AG10803 (cell line): ENCODE data around the gene ASS1.

Experiments used
- DNase-seq: peaks from one replicate; pipeline ENCODE4 v3.0.0; 2010; ENCODE audit warnings: low read depth
- H3K4me3 ChIP-seq: 2 replicates; pipeline ENCODE4 v1.5.1; 2011; ENCODE audit warnings: mild to moderate bottlenecking, low read length, control low read depth
- TF ChIP-seq, protein P1 (sequence below): conservative IDR thresholded peaks from 2 replicates; pipeline ENCODE4 v1.5.1; 2011; ENCODE audit warnings: mild to moderate bottlenecking, low read length, control low read depth, inconsistent platforms

Gene ASS1

DNA sequence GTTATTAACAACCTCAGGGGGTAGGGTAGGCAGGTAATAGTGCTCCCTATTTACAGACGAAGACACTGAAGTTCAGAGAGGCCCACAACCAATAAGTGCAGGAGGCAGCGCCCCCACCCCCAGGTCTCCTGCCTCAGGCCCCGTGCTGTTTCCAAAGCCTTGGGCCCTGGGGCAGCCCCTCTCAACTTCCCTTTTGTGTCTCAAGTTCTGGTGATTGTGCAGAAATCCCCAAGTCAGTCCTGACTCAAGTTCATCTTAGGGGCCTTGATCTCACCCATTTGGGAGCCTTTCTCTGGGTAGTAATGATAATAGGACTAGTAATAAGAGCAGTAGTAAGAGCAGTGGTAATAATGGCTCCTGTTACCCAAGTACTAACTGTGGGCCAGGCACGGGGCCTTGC lies 35.5 kb upstream of the ASS1 start:
- DNase-seq, result no peak
- TF ChIP-seq, protein P1, sequence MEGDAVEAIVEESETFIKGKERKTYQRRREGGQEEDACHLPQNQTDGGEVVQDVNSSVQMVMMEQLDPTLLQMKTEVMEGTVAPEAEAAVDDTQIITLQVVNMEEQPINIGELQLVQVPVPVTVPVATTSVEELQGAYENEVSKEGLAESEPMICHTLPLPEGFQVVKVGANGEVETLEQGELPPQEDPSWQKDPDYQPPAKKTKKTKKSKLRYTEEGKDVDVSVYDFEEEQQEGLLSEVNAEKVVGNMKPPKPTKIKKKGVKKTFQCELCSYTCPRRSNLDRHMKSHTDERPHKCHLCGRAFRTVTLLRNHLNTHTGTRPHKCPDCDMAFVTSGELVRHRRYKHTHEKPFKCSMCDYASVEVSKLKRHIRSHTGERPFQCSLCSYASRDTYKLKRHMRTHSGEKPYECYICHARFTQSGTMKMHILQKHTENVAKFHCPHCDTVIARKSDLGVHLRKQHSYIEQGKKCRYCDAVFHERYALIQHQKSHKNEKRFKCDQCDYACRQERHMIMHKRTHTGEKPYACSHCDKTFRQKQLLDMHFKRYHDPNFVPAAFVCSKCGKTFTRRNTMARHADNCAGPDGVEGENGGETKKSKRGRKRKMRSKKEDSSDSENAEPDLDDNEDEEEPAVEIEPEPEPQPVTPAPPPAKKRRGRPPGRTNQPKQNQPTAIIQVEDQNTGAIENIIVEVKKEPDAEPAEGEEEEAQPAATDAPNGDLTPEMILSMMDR, result no peak
- H3K4me3 ChIP-seq, result no peak overlapping the region

DNA sequence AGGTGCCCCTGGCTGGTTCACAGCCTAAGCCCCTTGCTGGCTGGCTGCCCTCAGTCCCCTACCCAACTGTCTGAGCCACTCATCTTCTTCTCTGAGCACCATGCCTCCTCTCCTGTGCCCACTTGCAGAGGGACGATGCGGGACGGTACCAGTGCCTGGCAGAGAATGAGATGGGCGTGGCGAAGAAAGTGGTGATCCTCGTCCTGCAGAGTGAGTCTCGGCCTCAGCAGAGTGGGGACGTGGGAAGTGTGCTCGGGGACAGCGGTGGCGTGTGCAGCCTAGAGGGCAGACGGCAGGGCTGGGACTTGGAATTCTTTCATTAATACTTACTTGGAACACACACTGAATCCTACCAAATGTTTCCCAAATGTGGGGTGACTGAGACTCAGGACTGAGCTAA lies 34.3 kb upstream of the ASS1 start:
- DNase-seq, result no peak
- no peak overlapping the region for H3K4me3 ChIP-seq

DNA sequence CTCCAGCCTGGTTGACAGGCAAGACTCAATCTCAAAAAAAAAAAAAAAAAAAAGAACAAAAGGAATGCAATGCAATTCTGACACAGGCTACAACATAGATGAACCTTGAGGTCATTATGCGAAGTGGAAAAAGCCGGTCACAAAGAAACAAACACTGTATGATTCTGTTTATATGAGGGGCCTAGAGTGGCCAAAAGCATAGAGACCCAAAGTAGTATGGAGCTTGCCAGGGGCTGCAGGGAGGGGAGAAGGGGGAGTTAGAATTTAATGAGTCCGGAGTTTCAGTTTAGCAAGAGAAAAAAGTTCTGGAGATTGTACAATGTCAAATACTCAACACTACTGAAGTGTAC lies 33.2 kb upstream of the ASS1 start:
- no peak for DNase-seq
- TF ChIP-seq, protein P1, result no peak
- no peak overlapping the region for H3K4me3 ChIP-seq

More for the DNA sequence above, 34.3 kb upstream of the ASS1 start:
- TF ChIP-seq, protein P1, result no peak

DNA sequence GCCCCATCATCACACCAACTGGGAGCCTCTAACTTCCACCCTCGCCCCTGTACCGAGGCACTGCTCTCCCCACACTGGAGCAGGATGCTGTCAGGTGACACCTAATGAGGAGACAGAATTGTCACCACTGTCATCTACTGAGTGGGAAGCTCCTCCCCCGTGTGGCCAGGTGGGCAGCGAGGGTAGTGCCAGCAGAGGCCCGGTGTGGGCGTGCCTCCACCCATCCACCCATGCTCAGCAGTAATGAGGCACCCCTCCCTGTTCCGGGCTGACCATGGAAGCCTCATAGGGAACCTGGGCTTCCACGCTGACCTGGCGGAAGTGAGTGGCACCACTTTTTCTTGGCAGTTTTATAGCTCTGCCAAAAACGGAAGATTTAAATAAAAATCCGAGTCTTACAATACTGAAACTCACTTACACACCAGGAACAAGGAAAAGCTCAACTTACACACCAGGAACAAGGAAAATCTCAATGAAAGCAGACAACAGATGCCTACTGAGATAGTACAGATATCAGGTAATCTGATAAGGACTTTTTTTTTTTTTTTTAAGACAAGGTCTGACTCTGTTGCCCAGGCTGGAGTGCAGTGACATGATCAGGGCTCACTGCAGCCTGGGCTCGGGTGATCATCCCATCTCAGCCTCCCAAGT lies 30.6 kb upstream of the ASS1 start:
- H3K4me3 ChIP-seq, result no peak overlapping the region
- DNase-seq, result no peak
- TF ChIP-seq, protein P1, result no peak

DNA sequence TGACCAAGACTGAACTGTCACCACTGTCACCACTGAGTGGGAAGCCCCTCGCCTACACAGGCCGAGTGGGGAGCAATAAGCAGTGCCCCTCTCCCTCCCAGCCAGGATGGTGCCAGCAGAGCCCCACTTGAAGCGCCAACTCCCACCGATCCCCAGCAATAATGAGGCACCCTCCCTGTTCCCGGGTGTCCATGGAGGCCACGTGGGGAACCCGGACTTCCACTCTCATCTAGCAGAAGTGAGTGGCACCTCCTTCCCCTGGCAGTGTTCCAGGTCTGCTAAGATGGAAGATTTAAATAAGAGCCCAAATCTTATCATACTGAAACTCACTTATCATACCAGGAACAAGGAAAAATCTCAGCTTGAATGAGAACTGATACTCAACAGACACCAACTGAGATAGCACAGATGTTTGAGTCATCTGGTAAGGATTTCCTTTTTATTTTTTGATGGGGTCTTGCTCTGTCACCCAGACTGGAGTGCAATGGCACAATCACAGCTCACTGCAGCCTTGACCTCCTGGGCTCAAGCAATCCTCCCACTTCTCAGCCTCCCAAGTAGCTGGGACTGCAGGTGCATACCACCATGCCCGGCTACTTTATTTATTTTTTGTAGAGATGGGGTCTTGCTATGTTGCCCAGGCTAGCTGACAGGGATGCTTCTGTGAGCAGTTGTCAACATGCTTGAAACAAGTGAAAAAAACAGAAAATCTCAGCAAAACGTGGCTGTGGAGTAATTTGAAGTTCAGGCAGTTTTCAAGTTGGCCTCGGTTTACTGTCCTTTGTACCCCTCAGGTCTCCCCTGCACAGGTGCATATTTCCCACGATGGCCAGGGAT lies 29.6 kb upstream of the ASS1 start:
- TF ChIP-seq, protein P1, result no peak
- no peak overlapping the region for H3K4me3 ChIP-seq
- DNase-seq, result no peak

DNA sequence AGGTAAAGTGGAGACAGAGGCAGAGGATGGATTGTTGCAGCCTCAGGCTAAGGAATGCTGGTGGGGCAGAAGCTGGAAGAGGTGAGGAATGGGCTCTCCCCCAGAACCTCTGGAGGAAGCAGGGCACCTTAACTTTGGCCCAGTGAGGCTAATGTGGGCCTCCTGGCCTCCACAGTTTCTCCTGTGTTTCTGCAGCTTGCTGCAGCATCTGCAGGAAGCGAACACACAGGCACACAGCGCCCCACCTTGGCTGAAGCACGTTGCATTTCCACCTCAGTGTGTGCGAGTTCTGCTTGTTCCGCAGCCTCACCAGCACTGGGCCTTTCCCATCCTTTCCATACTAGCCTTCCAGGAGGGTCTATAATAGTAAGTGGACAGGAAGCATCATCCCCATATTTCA lies 27.2 kb upstream of the ASS1 start:
- no peak for DNase-seq
- TF ChIP-seq, protein P1, result no peak
- H3K4me3 ChIP-seq, result no peak overlapping the region

DNA sequence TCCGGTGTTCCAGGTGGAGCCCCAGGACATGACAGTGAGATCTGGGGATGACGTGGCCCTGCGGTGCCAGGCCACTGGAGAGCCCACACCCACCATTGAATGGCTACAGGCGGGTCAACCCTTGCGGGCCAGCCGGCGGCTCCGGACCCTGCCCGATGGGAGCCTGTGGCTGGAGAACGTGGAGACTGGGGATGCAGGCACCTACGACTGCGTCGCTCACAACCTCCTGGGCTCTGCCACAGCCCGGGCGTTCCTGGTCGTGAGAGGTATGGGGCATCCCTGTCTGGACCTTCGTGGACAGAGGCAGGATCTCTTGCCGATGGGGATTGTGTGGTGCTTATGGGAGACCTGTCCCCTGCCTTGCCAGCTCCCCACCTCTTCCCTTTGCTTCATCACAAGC lies 26.0 kb upstream of the ASS1 start:
- TF ChIP-seq, protein P1, result no peak
- DNase-seq, result no peak
- no peak overlapping the region for H3K4me3 ChIP-seq
